Neural cell (in vitro differentiated cells): ENCODE measurements around the gene ADGRD1. TPM values are rescaled to one million over a fixed set of nuclear protein-coding genes. Genes with fewer than 3 reads are reported as not detected.

Experiments used
- H2AFZ ChIP-seq: fragments of 200-600, 300-800 bp; sonication (generic), shearing (Covaris generic); 2 replicates; pipeline ENCODE4 v1.6.0; 2014; ENCODE audit warnings: low read depth, mild to moderate bottlenecking, antibody characterized with exemption, low read length, moderate library complexity
- H3F3A ChIP-seq: fragments of 200-600 bp; shearing (Covaris generic); 2 replicates; pipeline ENCODE4 v1.6.1; 2016; ENCODE audit warnings: mild to moderate bottlenecking, moderate library complexity, mixed read lengths, antibody characterized with exemption, low read length; ENCODE audit not compliant: insufficient read depth, poor library complexity, severe bottlenecking
- H3K27ac ChIP-seq: fragments of 200-600, 300-800 bp; sonication (generic), shearing (Covaris generic); 2 replicates; pipeline ENCODE4 v1.5.1; 2014; ENCODE audit warnings: mild to moderate bottlenecking, low read length, moderate library complexity
- H3K27me3 ChIP-seq: fragments of 300-800, 200-600 bp; sonication (generic), shearing (Covaris generic); 2 replicates; pipeline ENCODE4 v1.6.0; 2014; ENCODE audit warnings: mild to moderate bottlenecking, low read depth, low read length, moderate library complexity; ENCODE audit not compliant: insufficient read depth
- H3K36me3 ChIP-seq: fragments of 300-800, 200-600 bp; sonication (generic), shearing (Covaris generic); 2 replicates; pipeline ENCODE4 v1.5.1; 2014; ENCODE audit warnings: mild to moderate bottlenecking, antibody characterized with exemption, low read length, moderate library complexity; ENCODE audit not compliant: insufficient read depth
- H3K4me2 ChIP-seq: fragments of 300-800, 200-600 bp; sonication (generic), shearing (Covaris generic); 2 replicates; pipeline ENCODE4 v1.6.0; 2014; ENCODE audit warnings: mild to moderate bottlenecking, low read length
- H3K4me3 ChIP-seq: fragments of 300-800, 200-600 bp; sonication (generic), shearing (Covaris generic); 2 replicates; pipeline ENCODE4 v1.5.1; 2014; ENCODE audit warnings: mild to moderate bottlenecking, low read length, moderate library complexity
- H3K79me2 ChIP-seq: fragments of 200-600 bp; shearing (Covaris generic); replicated peaks from 2 replicates; pipeline ENCODE4 v1.6.0; 2014; ENCODE audit warnings: mild to moderate bottlenecking, low read length, moderate library complexity; ENCODE audit not compliant: insufficient read depth
- H3K9ac ChIP-seq: fragments of 300-800, 200-600 bp; sonication (generic), shearing (Covaris generic); 2 replicates; pipeline ENCODE4 v1.6.1; 2016; ENCODE audit warnings: mild to moderate bottlenecking, low read length, mixed read lengths
- H3K9me2 ChIP-seq: fragments of 200-600 bp; shearing (Covaris generic); 2 replicates; pipeline ENCODE4 v1.6.1; 2016; ENCODE audit warnings: mild to moderate bottlenecking, low read length, mixed read lengths; ENCODE audit not compliant: insufficient read depth
- H3K9me3 ChIP-seq: fragments of 200-600, 300-800 bp; sonication (generic), shearing (Covaris generic); 2 replicates; pipeline ENCODE4 v1.6.1; 2016; ENCODE audit warnings: mild to moderate bottlenecking, mixed run types, low read length, moderate library complexity, mixed read lengths
- H4K20me1 ChIP-seq: fragments of 200-600 bp; shearing (Covaris generic); 2 replicates; pipeline ENCODE4 v1.6.1; 2016; ENCODE audit warnings: mild to moderate bottlenecking, mixed run types; ENCODE audit not compliant: insufficient read depth
- CTCF ChIP-seq: fragments of 450-650 bp; IDR thresholded peaks from 2 replicates; pipeline ENCODE4 v1.5.1; 2014; ENCODE audit warnings: antibody characterized with exemption, mild to moderate bottlenecking, moderate library complexity; ENCODE audit not compliant: poor library complexity, severe bottlenecking
- EP300 ChIP-seq: fragments of 450-650 bp; conservative IDR thresholded peaks from 2 replicates; pipeline ENCODE4 v1.6.1; 2014; ENCODE audit warnings: antibody characterized with exemption, mild to moderate bottlenecking, moderate library complexity; ENCODE audit not compliant: poor library complexity, severe bottlenecking
- EZH2 ChIP-seq: fragments of 200-600, 300-800 bp; shearing (Covaris generic), sonication (generic); IDR thresholded peaks from 2 replicates; pipeline ENCODE4 v1.6.1; 2014; ENCODE audit warnings: antibody characterized with exemption, low read length, borderline replicate concordance, mild to moderate bottlenecking; ENCODE audit not compliant: insufficient read depth, poor library complexity, severe bottlenecking
- MXI1 ChIP-seq: fragments of 450-650 bp; conservative IDR thresholded peaks from 2 replicates; pipeline ENCODE4 v1.6.1; 2014; ENCODE audit warnings: antibody characterized with exemption, mild to moderate bottlenecking; ENCODE audit not compliant: poor library complexity, severe bottlenecking
- POLR2AphosphoS5 ChIP-seq: IDR thresholded peaks from 2 replicates; pipeline ENCODE4 v1.6.1; 2012
- RAD21 ChIP-seq: fragments of 450-650 bp; conservative IDR thresholded peaks from 2 replicates; pipeline ENCODE4 v1.6.1; 2014; ENCODE audit warnings: antibody characterized with exemption, mild to moderate bottlenecking, moderate library complexity
- SMC3 ChIP-seq: fragments of 450-650 bp; conservative IDR thresholded peaks from 2 replicates; pipeline ENCODE4 v1.6.1; 2014; ENCODE audit warnings: antibody characterized with exemption, mild to moderate bottlenecking, moderate library complexity; ENCODE audit not compliant: poor library complexity
- TAF1 ChIP-seq: IDR thresholded peaks from 2 replicates; pipeline ENCODE4 v1.6.1; 2012; ENCODE audit warnings: low read depth
- polyA plus RNA-seq: library from polyadenylated mRNA; depleted of rRNA; stranded (reverse); fragments of >200 nt; gene quantifications from 2 replicates; pipeline ENCODE4 v1.2.3, GENCODE V29; 2014
- TF ChIP-seq, protein P1 (sequence below): IDR thresholded peaks from 2 replicates; pipeline ENCODE4 v1.6.1; 2012; ENCODE audit warnings: borderline replicate concordance

Gene ADGRD1
- polyA plus RNA-seq, 1 donor from 2014 or later: 1.7 TPM

DNA sequence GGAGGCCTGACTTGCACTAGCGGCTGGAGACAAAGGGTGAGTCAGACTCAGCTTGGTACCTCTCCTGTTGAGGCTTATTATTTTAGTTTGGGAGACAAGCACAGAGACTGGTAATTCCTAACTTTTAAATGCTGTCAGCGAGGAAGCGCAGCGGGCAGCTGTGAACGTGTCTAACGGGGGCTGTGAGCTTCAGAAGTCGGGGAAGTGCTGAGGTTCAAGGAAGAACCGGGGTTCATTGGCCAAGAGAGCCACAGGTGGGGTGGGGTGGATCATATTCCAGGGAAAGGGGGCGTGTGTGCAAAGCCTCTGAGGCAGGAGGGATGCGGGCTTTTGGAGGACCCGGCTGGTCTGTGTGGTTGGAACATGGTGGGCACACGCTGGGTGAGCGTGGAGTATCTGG is 36.1 kb upstream of the ADGRD1 start:
- Histone ChIP-seq H3K27ac (peak overlapping the region; percentile 80), H3K4me2 (no peak overlapping the region), H3K9me2 (no peaks in the 10 kb centered on the region), H3K9ac (peak overlapping the region; percentile 62), H2AFZ (no peak overlapping the region), H3K36me3 (no peaks in the 10 kb centered on the region), H3K79me2 (no peaks in the 10 kb centered on the region), H3K4me3 (no peak overlapping the region), H3K9me3 (no peaks in the 10 kb centered on the region), H4K20me1 (no peaks in the 10 kb centered on the region), H3K27me3 (no peaks in the 10 kb centered on the region), H3F3A (no peaks in the 10 kb centered on the region)
- TF ChIP-seq POLR2AphosphoS5 (no peak), EP300 (no peak), TAF1 (no peak), CTCF (no peak), SMC3 (no peak), EZH2 (no peak), RAD21 (no peak), MXI1 (no peak)
- TF ChIP-seq, protein P1, sequence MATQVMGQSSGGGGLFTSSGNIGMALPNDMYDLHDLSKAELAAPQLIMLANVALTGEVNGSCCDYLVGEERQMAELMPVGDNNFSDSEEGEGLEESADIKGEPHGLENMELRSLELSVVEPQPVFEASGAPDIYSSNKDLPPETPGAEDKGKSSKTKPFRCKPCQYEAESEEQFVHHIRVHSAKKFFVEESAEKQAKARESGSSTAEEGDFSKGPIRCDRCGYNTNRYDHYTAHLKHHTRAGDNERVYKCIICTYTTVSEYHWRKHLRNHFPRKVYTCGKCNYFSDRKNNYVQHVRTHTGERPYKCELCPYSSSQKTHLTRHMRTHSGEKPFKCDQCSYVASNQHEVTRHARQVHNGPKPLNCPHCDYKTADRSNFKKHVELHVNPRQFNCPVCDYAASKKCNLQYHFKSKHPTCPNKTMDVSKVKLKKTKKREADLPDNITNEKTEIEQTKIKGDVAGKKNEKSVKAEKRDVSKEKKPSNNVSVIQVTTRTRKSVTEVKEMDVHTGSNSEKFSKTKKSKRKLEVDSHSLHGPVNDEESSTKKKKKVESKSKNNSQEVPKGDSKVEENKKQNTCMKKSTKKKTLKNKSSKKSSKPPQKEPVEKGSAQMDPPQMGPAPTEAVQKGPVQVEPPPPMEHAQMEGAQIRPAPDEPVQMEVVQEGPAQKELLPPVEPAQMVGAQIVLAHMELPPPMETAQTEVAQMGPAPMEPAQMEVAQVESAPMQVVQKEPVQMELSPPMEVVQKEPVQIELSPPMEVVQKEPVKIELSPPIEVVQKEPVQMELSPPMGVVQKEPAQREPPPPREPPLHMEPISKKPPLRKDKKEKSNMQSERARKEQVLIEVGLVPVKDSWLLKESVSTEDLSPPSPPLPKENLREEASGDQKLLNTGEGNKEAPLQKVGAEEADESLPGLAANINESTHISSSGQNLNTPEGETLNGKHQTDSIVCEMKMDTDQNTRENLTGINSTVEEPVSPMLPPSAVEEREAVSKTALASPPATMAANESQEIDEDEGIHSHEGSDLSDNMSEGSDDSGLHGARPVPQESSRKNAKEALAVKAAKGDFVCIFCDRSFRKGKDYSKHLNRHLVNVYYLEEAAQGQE: no peak

DNA sequence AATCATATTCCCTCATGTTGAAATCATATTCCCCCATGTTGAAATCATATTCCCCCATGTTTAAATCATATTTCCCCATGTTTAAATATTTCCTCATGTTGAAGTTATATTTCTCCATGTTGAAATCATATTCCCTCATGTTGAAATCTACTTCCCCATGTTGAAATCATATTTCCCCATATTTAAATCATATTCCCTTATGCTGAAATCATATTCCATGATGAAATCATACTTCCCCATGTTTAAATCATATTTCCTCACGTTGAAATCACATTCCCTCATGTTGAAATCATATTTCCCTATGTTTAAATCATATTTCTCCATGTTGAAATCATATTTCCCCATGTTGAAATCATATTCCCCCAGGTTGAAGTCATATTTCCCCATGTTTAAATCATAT is 34.6 kb upstream of the ADGRD1 start:
- H3K4me3 ChIP-seq: no peak overlapping the region
- TF ChIP-seq SMC3 (no peak), EP300 (no peak), EZH2 (no peak), CTCF (no peak), MXI1 (no peak), RAD21 (no peak), TAF1 (no peak), POLR2AphosphoS5 (no peak)
- TF ChIP-seq, protein P1: no peak
- H3F3A ChIP-seq: no peaks in the 10 kb centered on the region
- H2AFZ ChIP-seq: no peak overlapping the region
- no peak overlapping the region for H3K9ac ChIP-seq
- H3K27me3 ChIP-seq: no peaks in the 10 kb centered on the region
- no peaks in the 10 kb centered on the region for H3K36me3 ChIP-seq
- no peak overlapping the region for H3K27ac ChIP-seq
- H3K9me3 ChIP-seq: no peaks in the 10 kb centered on the region
- no peaks in the 10 kb centered on the region for H3K9me2 ChIP-seq
- no peaks in the 10 kb centered on the region for H3K79me2 ChIP-seq
- no peaks in the 10 kb centered on the region for H4K20me1 ChIP-seq
- H3K4me2 ChIP-seq: no peak overlapping the region
